ENCODE data around the gene VEGFA. TPM values are rescaled to one million over a fixed set of nuclear protein-coding genes. Genes with fewer than 3 reads are reported as not detected.

The VEGFA gene
- total and polyA plus RNA-seq, 2 donors = 18.4 to 24.1 TPM

Other genes starting within 250 kb of the VEGFA start
- 22.4 TPM for gene XPO5, start 194.2 kb upstream of the VEGFA start, total RNA-seq
- 16.7 TPM for gene XPO5, start 194.2 kb upstream of the VEGFA start, polyA plus RNA-seq
- gene POLH, start 194.0 kb upstream of the VEGFA start, total RNA-seq = 12.5 TPM
- 6.2 TPM for gene POLH, start 194.0 kb upstream of the VEGFA start, polyA plus RNA-seq
- gene GTPBP2, start 140.9 kb upstream of the VEGFA start, total RNA-seq = 35.4 TPM
- 60.0 TPM for gene GTPBP2, start 140.9 kb upstream of the VEGFA start, polyA plus RNA-seq
- gene MAD2L1BP, start 134.4 kb upstream of the VEGFA start, total RNA-seq = 48.4 TPM
- 33.9 TPM for gene MAD2L1BP, start 134.4 kb upstream of the VEGFA start, polyA plus RNA-seq
- gene RSPH9, start 125.2 kb upstream of the VEGFA start, total RNA-seq = 0.09 TPM
- 0.25 TPM for gene RSPH9, start 125.2 kb upstream of the VEGFA start, polyA plus RNA-seq
- gene MRPS18A, start 82.4 kb upstream of the VEGFA start, total RNA-seq = 49.5 TPM
- gene MRPS18A, start 82.4 kb upstream of the VEGFA start, polyA plus RNA-seq = 28.1 TPM